GM19099 (cell line): Measurements from ENCODE around the gene PMPCB.

Experiments
- POLR2A ChIP-seq: IDR thresholded peaks from 3 replicates; pipeline ENCODE4 v1.6.1; 2011; ENCODE audit warnings: low read depth; ENCODE audit not compliant: insufficient read length; ENCODE audit errors: extremely low read depth

The PMPCB gene, protein sequence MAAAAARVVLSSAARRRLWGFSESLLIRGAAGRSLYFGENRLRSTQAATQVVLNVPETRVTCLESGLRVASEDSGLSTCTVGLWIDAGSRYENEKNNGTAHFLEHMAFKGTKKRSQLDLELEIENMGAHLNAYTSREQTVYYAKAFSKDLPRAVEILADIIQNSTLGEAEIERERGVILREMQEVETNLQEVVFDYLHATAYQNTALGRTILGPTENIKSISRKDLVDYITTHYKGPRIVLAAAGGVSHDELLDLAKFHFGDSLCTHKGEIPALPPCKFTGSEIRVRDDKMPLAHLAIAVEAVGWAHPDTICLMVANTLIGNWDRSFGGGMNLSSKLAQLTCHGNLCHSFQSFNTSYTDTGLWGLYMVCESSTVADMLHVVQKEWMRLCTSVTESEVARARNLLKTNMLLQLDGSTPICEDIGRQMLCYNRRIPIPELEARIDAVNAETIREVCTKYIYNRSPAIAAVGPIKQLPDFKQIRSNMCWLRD

DNA sequence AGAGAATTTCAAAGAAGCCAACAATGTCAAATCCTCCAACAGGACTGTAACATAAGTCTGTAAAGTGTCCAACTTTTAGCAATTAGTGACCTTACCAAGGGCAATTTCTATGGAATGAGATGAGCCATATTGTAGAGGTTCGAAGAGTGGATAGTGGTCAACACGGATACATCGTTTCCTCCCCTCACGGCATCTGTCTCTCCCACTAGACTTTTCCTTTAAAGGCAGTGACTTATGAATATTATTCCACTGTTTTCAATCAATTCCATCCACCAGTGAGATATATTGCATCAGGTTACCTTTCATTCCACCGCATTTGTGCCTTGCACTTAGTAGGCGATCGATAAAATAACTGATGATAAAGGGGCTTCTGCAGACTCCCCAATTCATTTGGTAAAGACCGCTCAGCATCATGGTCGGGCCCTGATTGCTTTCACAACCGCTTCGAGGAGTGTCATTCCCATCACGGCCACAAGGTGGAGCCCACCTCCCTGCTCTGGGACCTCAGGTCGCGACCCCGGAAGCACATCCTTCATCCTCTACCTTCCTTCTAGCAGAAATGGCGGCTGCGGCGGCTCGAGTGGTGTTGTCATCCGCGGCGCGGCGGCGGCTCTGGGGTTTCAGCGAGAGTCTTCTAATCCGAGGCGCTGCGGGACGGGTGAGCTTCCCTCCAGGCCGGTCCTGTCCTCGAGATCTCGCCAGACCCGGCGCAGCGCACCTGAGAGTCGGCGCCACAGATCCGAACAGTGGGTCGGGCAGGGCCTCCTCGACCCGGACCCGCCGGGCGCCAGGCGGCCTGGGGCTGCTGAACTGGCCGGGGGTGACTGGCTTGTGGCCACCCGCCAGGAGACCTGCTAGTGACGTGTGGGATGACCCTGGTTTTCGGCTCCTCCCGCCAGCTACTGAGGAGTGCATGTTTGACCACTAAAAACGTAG is at the start of gene PMPCB:
PMPCB (plus strand) TSS at position 535 of the 936 bp plus-strand sequence; CDS start at position 560, 25 bp downstream.
- TF ChIP-seq POLR2A, result peak; percentile 84

DNA sequence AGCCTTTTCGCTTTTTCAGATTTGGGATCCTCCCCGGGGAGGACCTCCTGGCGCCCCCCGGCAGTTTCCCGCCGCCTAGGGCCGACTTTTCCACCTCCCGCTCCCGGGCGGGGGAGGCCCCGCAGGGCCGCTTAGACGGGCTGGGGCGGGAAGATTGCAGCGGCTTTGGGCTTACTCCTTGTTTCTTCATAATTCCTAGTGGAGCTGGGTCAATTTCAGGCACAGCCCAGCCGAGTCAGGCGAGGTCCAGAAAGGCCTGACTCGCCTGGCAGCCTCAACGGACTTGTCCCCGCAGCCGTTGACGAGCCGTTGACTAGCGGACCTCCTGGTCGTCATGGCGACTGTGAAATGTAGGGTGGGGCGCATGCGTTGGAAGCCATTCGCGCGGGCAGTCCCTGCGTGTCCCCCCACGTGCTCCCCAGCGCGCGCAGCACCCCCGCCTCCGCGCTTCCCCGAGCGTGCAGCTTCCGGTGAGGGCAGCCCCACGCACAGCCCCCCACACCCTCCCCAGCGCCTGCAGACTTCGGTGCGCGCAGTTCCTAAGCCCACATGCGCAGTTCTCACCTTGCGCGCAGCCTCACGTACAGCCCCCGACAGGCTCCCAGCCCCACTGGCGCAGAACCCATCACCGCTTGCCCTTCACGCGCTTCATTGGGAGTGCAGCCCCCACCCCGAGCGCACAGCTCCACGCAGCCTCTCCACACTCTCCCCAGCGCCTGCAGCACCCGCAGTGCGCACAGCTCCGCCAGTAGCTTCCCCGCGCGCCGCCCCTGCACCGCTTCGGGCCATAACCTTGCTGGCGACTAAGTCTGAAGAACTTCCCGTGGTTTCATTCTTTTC is 17.1 kb upstream of the PMPCB start:
- peak; percentile 63 for TF ChIP-seq POLR2A

DNA sequence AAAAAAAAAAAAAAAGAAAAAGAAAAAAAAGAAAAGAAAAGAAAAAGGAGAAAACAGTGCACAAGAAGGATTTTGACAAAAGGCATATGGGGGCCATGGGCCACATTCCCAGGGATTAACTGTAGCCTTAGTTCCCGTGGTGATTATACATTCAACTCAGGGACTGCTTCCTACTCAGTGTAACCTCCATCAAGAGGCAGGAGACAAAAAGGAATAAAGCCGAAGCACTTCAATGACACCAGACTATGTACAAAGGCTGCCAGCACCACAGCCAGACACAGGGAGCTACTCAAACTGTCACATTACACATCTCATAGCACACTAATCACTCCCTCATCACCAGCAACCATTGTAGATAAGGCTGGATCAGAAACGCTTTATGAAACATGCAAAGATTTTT is 5.1 kb upstream of the PMPCB start:
- TF ChIP-seq POLR2A, result no peak

DNA sequence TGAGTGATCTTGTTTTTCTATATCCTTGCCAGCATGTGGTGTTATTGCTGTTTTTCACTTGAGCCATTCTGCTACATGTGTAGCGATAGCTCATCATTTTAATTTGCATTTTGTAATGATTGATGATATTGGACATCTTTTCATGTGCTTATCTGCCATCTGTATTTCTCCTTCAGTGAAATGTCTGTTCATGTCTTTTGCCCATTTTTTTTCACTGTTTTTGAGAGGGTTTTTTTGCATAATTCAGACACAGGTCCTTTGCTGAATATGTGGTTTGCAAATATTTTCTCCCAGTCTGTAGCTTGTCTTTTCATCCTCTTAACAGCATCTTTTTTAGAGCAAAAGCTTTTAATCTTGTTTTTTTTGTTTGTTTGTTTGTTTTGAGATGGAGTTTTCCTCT is 3.7 kb upstream of the PMPCB start:
- TF ChIP-seq POLR2A, result no peak

DNA sequence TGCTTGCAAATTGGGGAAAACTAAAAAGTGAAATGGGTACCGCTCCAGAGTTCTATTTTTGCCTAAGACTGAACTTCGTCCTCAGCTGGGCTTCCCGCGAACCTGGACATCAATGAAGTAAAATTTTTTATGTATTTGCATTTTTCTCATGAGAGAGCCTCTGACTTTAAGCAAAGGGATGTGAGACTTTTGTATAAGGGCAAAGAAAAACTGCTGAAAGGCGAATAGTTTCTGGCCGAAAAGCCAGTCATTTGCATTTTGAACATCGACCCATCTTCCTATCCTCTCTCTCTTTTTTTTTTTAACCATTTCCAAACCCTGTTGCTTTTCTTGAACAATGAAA is 573 bp downstream of the PMPCB start:
- TF ChIP-seq POLR2A, result no peak

DNA sequence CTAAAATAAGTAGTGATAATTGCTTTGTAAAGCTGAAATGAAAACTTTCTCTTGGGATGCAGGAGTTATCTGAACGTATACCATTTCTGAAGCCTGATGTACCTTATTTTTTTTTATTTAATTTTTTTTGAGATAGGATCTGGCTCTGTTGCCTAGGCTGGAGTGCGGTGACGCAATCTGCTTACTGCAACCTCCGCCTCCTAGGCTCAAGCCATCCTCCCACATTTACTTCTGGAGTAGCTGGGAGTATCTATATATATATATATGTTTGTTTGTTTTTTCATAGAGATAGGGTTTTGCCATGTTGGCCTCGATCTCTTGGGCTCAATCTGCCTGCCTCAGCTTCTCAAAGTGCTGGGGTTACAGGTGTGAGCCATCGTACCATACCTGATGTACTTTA is 2.4 kb downstream of the PMPCB start:
- no peak for TF ChIP-seq POLR2A

DNA sequence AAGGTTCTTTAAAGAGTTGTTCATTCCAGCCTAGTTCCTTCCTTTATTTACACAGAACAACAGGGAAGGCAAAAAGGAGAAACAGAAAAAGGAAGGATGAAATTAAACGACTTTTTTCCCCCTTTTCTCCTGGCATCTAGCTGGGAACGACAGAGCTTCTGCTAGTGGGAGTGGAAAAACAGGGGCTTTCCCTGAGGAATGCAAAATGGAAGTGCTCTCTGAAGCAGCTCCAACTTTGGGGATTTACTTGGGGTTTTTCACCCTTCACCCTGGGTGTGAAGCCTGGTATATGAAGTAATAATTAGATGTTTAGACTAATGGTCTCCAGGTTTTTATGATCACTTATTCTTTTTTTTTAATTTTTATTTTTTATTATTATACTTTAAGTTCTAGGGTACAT is 4.2 kb downstream of the PMPCB start:
- TF ChIP-seq POLR2A, result no peak

DNA sequence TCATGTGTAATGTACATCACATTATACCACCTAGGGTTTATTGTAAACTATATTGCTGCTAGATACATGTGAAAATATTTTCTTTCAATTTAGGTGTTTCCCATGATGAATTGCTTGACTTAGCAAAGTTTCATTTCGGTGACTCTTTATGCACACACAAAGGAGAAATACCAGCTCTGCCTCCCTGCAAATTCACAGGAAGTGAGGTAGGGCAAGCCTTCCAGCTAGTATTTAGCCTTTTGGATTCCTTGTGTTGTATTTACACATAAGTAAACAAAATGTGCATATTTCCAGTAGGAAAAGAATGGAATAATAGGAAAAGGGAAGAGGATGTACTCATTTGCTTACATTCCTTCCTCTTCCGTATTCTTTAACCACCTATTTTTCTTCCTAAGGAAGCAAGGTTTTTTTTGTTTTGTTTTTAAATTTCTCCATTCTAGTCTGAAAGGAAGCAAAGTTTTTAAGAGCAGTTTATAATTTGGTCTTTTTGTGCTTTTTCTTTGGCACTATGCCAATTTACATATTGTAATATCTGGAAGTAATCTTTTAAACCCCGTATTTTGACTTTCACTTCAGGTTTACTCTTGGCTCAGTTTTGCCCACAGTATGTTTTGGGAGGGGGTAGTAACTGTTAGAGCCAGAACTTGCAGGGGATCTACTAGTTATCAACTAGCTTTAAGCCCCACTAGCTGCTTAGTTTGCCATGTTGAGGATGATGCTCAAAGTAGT is 10.4 kb downstream of the PMPCB start:
- TF ChIP-seq POLR2A, result no peak

DNA sequence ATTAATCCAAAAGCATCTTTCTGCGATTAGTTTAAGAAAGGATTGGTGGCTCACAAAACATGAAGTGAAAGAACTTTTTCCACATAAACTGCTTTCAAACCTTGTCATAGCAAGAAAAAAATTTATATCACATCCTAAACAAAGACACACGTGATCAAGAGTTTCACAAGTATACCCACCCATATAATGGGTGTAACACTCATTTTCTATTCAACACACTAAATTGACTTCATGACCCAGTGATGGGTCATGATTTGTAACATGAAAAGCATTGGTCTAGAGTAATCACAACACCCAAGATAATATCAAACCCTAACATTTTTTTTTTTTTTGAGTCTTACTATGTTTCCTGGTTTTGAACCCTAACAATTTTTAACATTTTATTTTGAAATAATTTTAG is 17.6 kb downstream of the PMPCB start:
- no peak for TF ChIP-seq POLR2A

DNA sequence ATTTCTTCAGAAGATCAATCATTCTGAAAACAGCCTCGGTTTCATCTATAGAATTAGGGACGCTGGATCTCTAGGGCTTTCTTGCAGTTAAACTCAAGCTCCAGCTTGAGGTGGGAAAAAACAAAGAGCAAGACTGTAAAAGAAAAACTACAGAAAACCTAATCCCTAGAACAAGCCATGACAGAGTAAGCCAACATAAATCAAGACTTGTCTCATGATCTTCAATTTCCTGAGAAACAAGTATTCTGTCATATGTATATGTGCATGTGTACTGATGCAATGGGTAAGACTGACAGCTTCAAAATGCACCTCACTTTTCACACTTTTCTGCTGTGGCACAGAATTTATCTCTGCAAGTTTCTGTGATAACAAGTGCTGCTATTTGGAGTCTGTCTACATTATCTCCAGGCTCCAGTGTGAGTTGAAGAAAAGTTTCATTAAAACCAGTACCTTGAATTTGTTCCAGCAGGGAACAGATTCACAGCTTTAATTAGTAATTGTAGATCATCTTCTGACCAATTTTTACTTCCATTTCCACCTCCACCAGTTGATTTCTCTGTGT is 19.2 kb downstream of the PMPCB start:
- TF ChIP-seq POLR2A, result no peak

DNA sequence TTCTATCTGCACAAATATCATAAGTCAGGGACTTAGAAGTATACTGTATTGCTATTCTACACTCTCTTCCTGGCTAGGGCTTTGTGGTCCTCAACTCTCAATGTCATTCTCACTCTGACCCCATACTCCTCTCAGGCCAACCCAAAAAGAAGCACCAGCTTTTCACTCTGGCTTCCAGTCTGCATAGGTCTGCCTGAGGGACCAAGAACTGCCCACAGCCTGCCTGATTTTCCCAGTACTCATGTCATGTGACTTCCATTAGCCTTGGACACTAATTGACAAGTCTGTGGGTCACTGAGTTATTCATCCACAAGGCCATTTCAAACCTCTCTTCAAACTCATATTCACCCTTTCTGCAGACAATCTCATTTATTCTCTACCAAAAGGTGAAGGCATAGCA is 19.8 kb downstream of the PMPCB start:
- TF ChIP-seq POLR2A, result no peak

DNA sequence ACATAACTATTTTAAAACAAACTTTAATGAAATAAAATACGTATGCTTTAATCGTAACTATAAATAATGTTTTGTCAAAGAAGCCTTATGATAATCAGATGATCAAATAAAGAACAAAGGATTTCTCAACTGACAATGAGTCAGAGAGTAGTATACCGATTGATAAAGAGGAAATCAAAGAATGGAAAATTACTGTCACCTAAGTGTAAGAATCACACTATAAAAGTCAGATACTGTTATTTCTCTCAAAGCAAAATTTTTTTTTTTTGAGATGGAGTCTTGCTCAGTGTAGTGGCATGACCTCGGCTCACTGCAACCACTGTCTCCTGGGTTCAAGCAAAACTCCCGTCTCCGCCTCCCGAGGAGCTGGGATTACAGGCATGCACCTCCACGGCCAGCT is 28.5 kb downstream of the PMPCB start:
- TF ChIP-seq POLR2A, result no peak

DNA sequence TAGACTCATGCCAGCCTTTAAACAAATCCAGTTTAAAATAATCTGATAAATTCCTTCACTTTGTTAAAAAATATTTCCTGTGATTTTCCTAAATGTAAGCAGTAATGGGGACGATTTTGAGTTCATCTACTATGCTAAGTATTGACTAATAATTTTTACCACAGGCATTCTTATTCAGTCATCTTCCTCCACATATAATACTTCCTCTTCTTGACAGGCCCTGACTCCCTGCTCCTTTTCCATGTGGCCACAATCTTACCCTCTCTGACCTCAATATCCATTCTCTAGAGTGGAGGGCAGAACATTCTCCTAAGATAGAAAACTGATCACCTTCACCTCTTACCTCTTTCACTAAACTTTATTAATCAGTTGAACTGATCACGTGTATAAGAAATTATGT is 39.5 kb downstream of the PMPCB start:
- no peak for TF ChIP-seq POLR2A

DNA sequence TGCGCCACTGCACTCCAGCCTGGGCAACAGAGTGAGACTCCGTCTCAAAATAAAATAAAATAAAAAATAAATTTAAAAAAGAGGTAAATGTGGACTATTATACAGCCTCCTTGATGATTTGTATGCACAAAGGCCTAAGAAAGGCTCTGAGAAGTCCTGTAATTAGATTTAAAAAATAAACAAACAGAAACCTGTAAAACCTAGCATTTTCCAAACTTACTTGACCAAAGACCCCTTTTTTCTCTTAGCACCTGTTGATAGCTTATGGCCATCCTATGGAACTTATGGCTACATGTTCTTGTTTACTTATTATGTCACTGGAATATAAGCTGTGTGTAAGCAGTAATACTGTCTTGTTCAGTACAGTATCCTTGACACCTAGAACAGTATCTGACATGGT is 41.6 kb downstream of the PMPCB start:
- no peak for TF ChIP-seq POLR2A
